ENCODE measurements around the gene ZNF407.

- TF ChIP-seq POLR2A (IDR thresholded peaks at IDR 0.05) (no peak), CTCF (IDR thresholded peaks at IDR 0.05) (no peak)
These were observed 162.8 kb downstream of the ZNF407 start for GRCh38 chr18:74760436-74760835.

All from heart left ventricle (tissue), 13 donors.